ENCODE measurements around the gene CFAP97D2. TPM values are rescaled to one million over a fixed set of nuclear protein-coding genes. Genes with fewer than 3 reads are reported as not detected.

CFAP97D2 gene
- total RNA-seq, 6 experiments from 2014 or later: not detected

DNA sequence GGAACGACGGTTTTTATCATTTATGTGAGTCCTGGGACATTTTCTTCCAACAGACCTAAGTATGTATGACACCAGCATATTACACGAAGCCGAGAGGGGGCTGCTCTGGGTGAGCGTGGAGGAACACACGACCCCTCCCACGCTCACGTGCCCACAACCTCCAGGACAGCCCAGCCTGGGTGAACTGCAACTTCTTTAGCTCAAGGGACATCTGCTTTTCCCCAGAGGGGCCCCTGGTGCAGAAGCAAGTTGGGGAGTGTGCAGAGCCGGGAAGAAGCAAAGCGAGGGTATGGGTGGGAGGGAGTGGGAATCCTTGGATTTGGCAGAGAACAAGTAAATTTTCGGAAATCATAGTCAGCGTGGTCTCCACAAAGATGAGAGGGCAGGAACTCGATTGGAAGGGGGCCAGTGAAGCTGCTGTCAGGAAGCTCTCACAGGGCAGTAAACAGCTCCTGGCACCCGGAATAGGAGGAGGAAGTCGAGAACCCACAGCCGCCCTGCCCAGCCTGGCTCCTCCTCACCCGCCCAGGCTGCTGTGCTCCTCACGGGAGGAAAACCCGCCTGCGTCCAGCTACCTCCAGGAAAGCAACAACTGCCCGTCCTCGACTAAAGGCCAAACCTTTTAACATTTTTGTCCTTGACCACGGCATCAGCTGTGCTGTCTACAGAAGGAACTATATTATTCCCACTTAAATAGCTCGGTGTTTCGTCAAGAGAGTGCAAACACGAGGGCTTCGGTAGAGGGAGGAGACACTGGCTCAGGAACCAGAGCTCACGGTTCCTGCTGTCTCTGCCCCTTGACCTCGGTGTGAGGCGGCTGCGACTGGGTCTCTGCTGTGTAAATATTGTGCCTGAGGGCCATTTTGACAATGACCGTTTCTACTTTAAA, 17.2 kb upstream of the CFAP97D2 start:
- Histone ChIP-seq H3K27ac (no peak overlapping the region), H3K27me3 (no peaks in the 10 kb centered on the region), H3K36me3 (no peaks in the 10 kb centered on the region), H3K4me1 (no peaks in the 10 kb centered on the region), H3K9me3 (no peaks in the 10 kb centered on the region), H3K4me3 (no peak overlapping the region)
- DNase-seq (peak; percentile 52 to 62 (median 59)), ATAC-seq (peak; percentile 78 to 87 (median 80))
- intact Hi-C loops (cut with DNase I): no loop called here
- no peak for TF ChIP-seq POLR2A (IDR thresholded peaks at IDR 0.05)
- TF ChIP-seq, protein P1, sequence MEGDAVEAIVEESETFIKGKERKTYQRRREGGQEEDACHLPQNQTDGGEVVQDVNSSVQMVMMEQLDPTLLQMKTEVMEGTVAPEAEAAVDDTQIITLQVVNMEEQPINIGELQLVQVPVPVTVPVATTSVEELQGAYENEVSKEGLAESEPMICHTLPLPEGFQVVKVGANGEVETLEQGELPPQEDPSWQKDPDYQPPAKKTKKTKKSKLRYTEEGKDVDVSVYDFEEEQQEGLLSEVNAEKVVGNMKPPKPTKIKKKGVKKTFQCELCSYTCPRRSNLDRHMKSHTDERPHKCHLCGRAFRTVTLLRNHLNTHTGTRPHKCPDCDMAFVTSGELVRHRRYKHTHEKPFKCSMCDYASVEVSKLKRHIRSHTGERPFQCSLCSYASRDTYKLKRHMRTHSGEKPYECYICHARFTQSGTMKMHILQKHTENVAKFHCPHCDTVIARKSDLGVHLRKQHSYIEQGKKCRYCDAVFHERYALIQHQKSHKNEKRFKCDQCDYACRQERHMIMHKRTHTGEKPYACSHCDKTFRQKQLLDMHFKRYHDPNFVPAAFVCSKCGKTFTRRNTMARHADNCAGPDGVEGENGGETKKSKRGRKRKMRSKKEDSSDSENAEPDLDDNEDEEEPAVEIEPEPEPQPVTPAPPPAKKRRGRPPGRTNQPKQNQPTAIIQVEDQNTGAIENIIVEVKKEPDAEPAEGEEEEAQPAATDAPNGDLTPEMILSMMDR (IDR thresholded peaks at IDR 0.05): no peak
- 12% methylated on average over 17 of the region's 32 CpGs for WGBS (ENCODE audit: insufficient coverage, low coverage, low lambda C conversion rate, missing lambda C conversion rate)

DNA sequence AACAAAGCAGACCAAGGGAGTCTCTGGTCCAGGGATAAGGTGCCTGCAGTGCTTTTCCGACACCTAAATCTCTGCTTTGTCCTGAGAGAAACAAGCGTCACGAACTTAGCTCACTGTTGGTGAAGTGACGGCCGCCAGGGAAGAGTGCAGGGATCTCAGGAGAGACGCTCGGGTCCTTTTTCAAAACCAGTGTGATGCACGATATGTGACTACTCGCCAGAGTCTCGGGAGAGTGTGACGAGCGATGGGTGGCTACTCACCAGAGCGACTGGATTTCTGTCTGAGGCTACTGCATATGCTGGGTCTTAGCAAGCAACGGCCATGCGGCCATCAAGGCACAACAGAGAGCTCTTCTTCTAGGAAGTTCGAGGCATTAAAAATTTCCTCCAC, 16.5 kb upstream of the CFAP97D2 start:
- Histone ChIP-seq H3K27me3 (no peaks in the 10 kb centered on the region), H3K4me1 (no peaks in the 10 kb centered on the region), H3K9me3 (no peaks in the 10 kb centered on the region), H3K4me3 (no peak overlapping the region), H3K36me3 (no peaks in the 10 kb centered on the region), H3K27ac (no peak overlapping the region)
- no peak for ATAC-seq
- 73% methylated on average over 3 of the region's 16 CpGs for WGBS (ENCODE audit: insufficient coverage, low coverage, low lambda C conversion rate, missing lambda C conversion rate)
- intact Hi-C loops (cut with DNase I): no loop called here
- no peak for DNase-seq
- TF ChIP-seq POLR2A (IDR thresholded peaks at IDR 0.05): no peak

DNA sequence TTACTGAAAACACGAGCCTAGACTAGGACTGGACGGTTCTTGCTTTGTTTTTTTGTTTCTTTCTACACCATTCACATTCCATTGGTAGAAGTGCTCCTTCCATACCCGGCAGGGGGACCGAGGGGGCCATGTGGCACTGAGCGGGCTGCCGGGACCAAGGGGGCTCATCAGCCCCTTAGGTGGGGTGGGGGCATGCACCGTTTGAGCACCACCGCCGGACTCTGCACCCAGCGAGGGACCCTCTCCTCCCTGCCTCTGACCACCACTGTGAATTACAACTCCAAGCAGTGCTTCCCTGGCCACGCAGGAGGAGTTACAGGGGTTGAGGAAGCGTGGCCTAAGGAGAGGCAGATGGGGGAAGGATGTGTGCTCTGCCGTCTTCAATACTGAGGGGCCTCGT, 15.0 kb upstream of the CFAP97D2 start:
- Histone ChIP-seq H3K36me3 (no peaks in the 10 kb centered on the region), H3K4me1 (no peaks in the 10 kb centered on the region), H3K27me3 (no peaks in the 10 kb centered on the region), H3K4me3 (no peak overlapping the region), H3K9me3 (no peaks in the 10 kb centered on the region), H3K27ac (no peak overlapping the region)
- no peak for DNase-seq
- TF ChIP-seq, protein P1 (IDR thresholded peaks at IDR 0.05): no peak
- TF ChIP-seq POLR2A (IDR thresholded peaks at IDR 0.05): no peak
- 67% methylated on average over 11 of the region's 14 CpGs for WGBS (ENCODE audit: insufficient coverage, low coverage, low lambda C conversion rate, missing lambda C conversion rate)
- intact Hi-C loops (cut with DNase I): no loop called here
- ATAC-seq: no peak

DNA sequence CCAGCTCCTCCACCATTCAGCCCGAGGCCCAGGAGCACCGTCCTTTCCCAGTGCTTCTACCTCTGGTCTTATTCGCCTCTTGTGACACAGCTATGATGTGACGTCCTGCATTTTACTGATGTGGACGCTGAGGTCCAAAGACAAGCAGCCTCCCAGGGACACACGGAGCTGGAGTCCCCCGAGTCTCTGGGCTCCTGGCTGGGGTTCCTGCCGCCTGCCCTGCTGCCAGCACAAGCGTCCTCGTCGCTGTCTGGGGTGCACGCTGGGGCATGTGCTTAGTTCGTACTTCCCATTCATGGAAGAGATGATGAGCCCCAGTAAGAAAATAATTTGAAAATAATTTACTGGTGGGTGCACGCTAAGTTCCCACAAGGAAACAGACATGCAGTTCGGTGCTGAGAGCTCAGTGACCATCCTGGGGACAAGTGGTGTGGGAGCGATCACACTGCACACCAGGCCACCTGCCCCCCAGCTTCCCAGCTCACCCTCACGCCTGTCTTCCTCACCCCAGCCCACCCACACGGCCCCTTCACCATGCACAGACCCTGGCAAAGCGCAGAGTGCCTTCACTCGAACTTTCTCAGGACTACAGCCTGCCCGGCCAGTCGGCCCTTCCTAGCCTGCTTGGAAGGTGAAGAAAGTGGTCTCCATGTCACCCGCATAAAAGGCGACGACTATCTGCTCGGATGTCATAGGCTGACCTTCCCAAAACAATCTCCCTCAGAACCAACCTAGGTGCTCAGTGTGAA, 14.2 kb upstream of the CFAP97D2 start:
- intact Hi-C loops (cut with DNase I): no loop called here
- 81% methylated on average over 15 of the region's 26 CpGs for WGBS (ENCODE audit: insufficient coverage, low coverage, low lambda C conversion rate, missing lambda C conversion rate)

More for the DNA sequence above, 14.2 kb upstream of the CFAP97D2 start:
- no peaks in the 10 kb centered on the region for H3K36me3 ChIP-seq
- no peaks in the 10 kb centered on the region for H3K27me3 ChIP-seq
- DNase-seq: no peak
- no peaks in the 10 kb centered on the region for H3K9me3 ChIP-seq
- H3K4me1 ChIP-seq: no peaks in the 10 kb centered on the region
- no peak overlapping the region for H3K27ac ChIP-seq
- no peak for TF ChIP-seq POLR2A (IDR thresholded peaks at IDR 0.05)
- TF ChIP-seq, protein P1 (IDR thresholded peaks at IDR 0.05): no peak
- ATAC-seq: no peak
- no peak overlapping the region for H3K4me3 ChIP-seq

Data from right lobe of liver (tissue), 6 donors.